KMS-11 (cell line): ENCODE results near the gene DIP2C.

Experiments
- H2AFZ ChIP-seq: fragments of 200-600 bp; sonication (generic); 2 replicates; pipeline ENCODE4 v1.6.1; 2016; ENCODE audit warnings: antibody characterized with exemption, mixed run types, low read depth
- H3K27ac ChIP-seq: fragments of 200-600 bp; sonication (generic); 2 replicates; pipeline ENCODE4 v1.6.1; 2016; ENCODE audit warnings: mild to moderate bottlenecking, mixed run types
- H3K27me3 ChIP-seq: fragments of 200-600 bp; sonication (generic); 2 replicates; pipeline ENCODE4 v1.6.1; 2017; ENCODE audit warnings: mild to moderate bottlenecking, low read depth, mixed run types, moderate library complexity; ENCODE audit not compliant: insufficient read depth
- H3K36me3 ChIP-seq: fragments of 200-600 bp; sonication (generic); 2 replicates; pipeline ENCODE4 v1.6.1; 2017; ENCODE audit warnings: mild to moderate bottlenecking, mixed run types; ENCODE audit not compliant: insufficient read depth
- H3K4me1 ChIP-seq: fragments of 200-600 bp; sonication (generic); 2 replicates; pipeline ENCODE4 v1.6.1; 2016; ENCODE audit warnings: mild to moderate bottlenecking, low read depth, mixed run types; ENCODE audit not compliant: poor library complexity, severe bottlenecking
- H3K4me2 ChIP-seq: fragments of 200-600 bp; sonication (generic); 2 replicates; pipeline ENCODE4 v1.7.0; 2016; ENCODE audit warnings: mild to moderate bottlenecking, mixed run types
- H3K4me3 ChIP-seq: fragments of 200-600 bp; sonication (generic); IDR thresholded peaks from 2 replicates; pipeline ENCODE4 v1.6.1; 2017; ENCODE audit warnings: low read depth, low read length, mixed read lengths; ENCODE audit not compliant: insufficient read depth
- H3K79me2 ChIP-seq: fragments of 200-600 bp; sonication (generic); 2 replicates; pipeline ENCODE4 v1.6.1; 2016; ENCODE audit warnings: low read depth, mixed run types; ENCODE audit not compliant: insufficient read depth
- H3K9ac ChIP-seq: fragments of 200-600 bp; sonication (generic); 2 replicates; pipeline ENCODE4 v1.6.1; 2016; ENCODE audit warnings: mild to moderate bottlenecking, mixed run types
- H4K20me1 ChIP-seq: fragments of 200-600 bp; sonication (generic); 2 replicates; pipeline ENCODE4 v1.6.1; 2016; ENCODE audit warnings: mild to moderate bottlenecking, mixed run types; ENCODE audit not compliant: insufficient read depth
- CTCF ChIP-seq: fragments of 200-600 bp; sonication (generic); conservative IDR thresholded peaks from 2 replicates; pipeline ENCODE4 v1.6.1; 2017; ENCODE audit warnings: low read depth, mild to moderate bottlenecking, antibody characterized with exemption, low read length, moderate library complexity, mixed read lengths

Gene DIP2C

GRCh38 chr10:697097-697875, 7.8 kb upstream of the DIP2C start:
- H3K9ac ChIP-seq: no peak overlapping the region
- H2AFZ ChIP-seq: no peak overlapping the region
- no peaks in the 10 kb centered on the region for H3K4me1 ChIP-seq
- no peak overlapping the region for H3K4me2 ChIP-seq
- no peaks in the 10 kb centered on the region for H3K36me3 ChIP-seq
- no peaks in the 10 kb centered on the region for H3K79me2 ChIP-seq
- no peak overlapping the region for H3K27ac ChIP-seq
- TF ChIP-seq CTCF: no peak
- no peak overlapping the region for H3K4me3 ChIP-seq
- H4K20me1 ChIP-seq: no peaks in the 10 kb centered on the region
- no peaks in the 10 kb centered on the region for H3K27me3 ChIP-seq

- no peaks in the 10 kb centered on the region for H3K27me3 ChIP-seq
- no peaks in the 10 kb centered on the region for H3K36me3 ChIP-seq
Measured at GRCh38 chr10:695396-695795, 5.9 kb upstream of the DIP2C start.

GRCh38 chr10:693506-693905, 4.0 kb upstream of the DIP2C start:
- TF ChIP-seq CTCF: no peak
- peaks cover 6% of the 10 kb centered on the region for H3K4me1 ChIP-seq
- H3K27me3 ChIP-seq: no peaks in the 10 kb centered on the region
- no peak overlapping the region for H2AFZ ChIP-seq
- H3K27ac ChIP-seq: no peak overlapping the region
- no peak overlapping the region for H3K4me2 ChIP-seq
- no peak overlapping the region for H3K4me3 ChIP-seq
- H3K79me2 ChIP-seq: peaks cover 6% of the 10 kb centered on the region; the same call in 1 of the 2 replicates
- H3K9ac ChIP-seq: no peak overlapping the region
- no peaks in the 10 kb centered on the region for H3K36me3 ChIP-seq
- no peaks in the 10 kb centered on the region for H4K20me1 ChIP-seq

More at GRCh38 chr10:695396-695795, 5.9 kb upstream of the DIP2C start:
- H4K20me1 ChIP-seq: no peaks in the 10 kb centered on the region
- no peak overlapping the region for H2AFZ ChIP-seq
- H3K4me2 ChIP-seq: no peak overlapping the region
- peaks cover 1% of the 10 kb centered on the region for H3K4me1 ChIP-seq
- no peak overlapping the region for H3K27ac ChIP-seq
- H3K4me3 ChIP-seq: no peak overlapping the region
- H3K79me2 ChIP-seq: no peaks in the 10 kb centered on the region
- no peak overlapping the region for H3K9ac ChIP-seq
- no peak for TF ChIP-seq CTCF

GRCh38 chr10:692682-693351, 3.3 kb upstream of the DIP2C start:
- no peaks in the 10 kb centered on the region for H3K27me3 ChIP-seq
- no peak overlapping the region for H3K9ac ChIP-seq
- H4K20me1 ChIP-seq: no peaks in the 10 kb centered on the region
- no peak for TF ChIP-seq CTCF
- peaks cover 8% of the 10 kb centered on the region for H3K4me1 ChIP-seq
- H3K36me3 ChIP-seq: no peaks in the 10 kb centered on the region
- no peak overlapping the region for H2AFZ ChIP-seq
- H3K27ac ChIP-seq: no peak overlapping the region
- no peak overlapping the region for H3K4me3 ChIP-seq
- peaks cover 13% of the 10 kb centered on the region; the same call in 1 of the 2 replicates for H3K79me2 ChIP-seq
- no peak overlapping the region for H3K4me2 ChIP-seq
